GM23338 (cell line): ENCODE results near the gene PCK2. TPM values are rescaled to one million over a fixed set of nuclear protein-coding genes. Genes with fewer than 3 reads are reported as not detected.
A peak's percentile ranks its signal among the peaks of the same experiment; 100 is the strongest.

ENCODE experiments used
- ATAC-seq: fragments of 200-7000 bp; cut with Tn5 transposase; 3 replicates; pipeline ENCODE4 v1.9.1; 2020
- DNase-seq: peaks from one replicate; pipeline ENCODE4 v3.0.0-alpha.2; 2015; ENCODE audit warnings: low spot score
- H2AFZ ChIP-seq: fragments of 200-600 bp; sonication (generic); 2 replicates; pipeline ENCODE4 v1.8.0; 2016; ENCODE audit warnings: antibody characterized with exemption, mild to moderate bottlenecking, moderate library complexity
- H3F3A ChIP-seq: fragments of 200-600 bp; sonication (generic); replicated peaks from 2 replicates; pipeline ENCODE4 v1.8.0; 2017; ENCODE audit warnings: antibody characterized with exemption, mixed run types, low read depth
- H3K27ac ChIP-seq: fragments of 200-600 bp; sonication (generic); 2 replicates; pipeline ENCODE4 v1.6.1; 2016; ENCODE audit warnings: low read depth
- H3K27me3 ChIP-seq: fragments of 200-600 bp; sonication (generic); 2 replicates; pipeline ENCODE4 v1.8.0; 2016; ENCODE audit warnings: mild to moderate bottlenecking, mixed run types, moderate library complexity; ENCODE audit not compliant: insufficient read depth
- H3K36me3 ChIP-seq: fragments of 200-600 bp; sonication (generic); 2 replicates; pipeline ENCODE4 v1.8.0; 2016; ENCODE audit warnings: mild to moderate bottlenecking; ENCODE audit not compliant: insufficient read depth
- H3K4me1 ChIP-seq: fragments of 200-600 bp; sonication (generic); 2 replicates; pipeline ENCODE4 v1.8.0; 2016; ENCODE audit warnings: mild to moderate bottlenecking, moderate library complexity; ENCODE audit not compliant: insufficient read depth
- H3K4me2 ChIP-seq: fragments of 200-600 bp; sonication (generic); 2 replicates; pipeline ENCODE4 v1.7.1; 2017; ENCODE audit warnings: mixed run types
- H3K4me3 ChIP-seq: fragments of 200-600 bp; sonication (generic); 2 replicates; pipeline ENCODE4 v1.6.1; 2016; ENCODE audit warnings: mixed run types
- H3K79me2 ChIP-seq: fragments of 200-600 bp; sonication (generic); replicated peaks from 2 replicates; pipeline ENCODE4 v1.8.0; 2017; ENCODE audit warnings: mild to moderate bottlenecking; ENCODE audit not compliant: insufficient read depth
- H3K9me2 ChIP-seq: fragments of 200-600 bp; sonication (generic); 2 replicates; pipeline ENCODE4 v1.8.0; 2017; ENCODE audit not compliant: insufficient read depth
- H4K20me1 ChIP-seq: fragments of 200-600 bp; sonication (generic); replicated peaks from 2 replicates; pipeline ENCODE4 v1.8.0; 2017; ENCODE audit warnings: mild to moderate bottlenecking; ENCODE audit not compliant: insufficient read depth
- H3K27ac Mint-ChIP-seq: 2 replicates; pipeline ENCODE4 v1.8.0; 2020; ENCODE audit warnings: inconsistent platforms, mild to moderate bottlenecking, moderate library complexity, mixed read lengths
- H3K27me3 Mint-ChIP-seq: 3 replicates; pipeline ENCODE4 v1.8.0; 2022; ENCODE audit warnings: low read depth, mild to moderate bottlenecking, moderate library complexity, mixed read lengths, inconsistent platforms; ENCODE audit not compliant: insufficient read depth, poor library complexity
- H3K36me3 Mint-ChIP-seq: 3 replicates; pipeline ENCODE4 v1.8.0; 2021; ENCODE audit warnings: low read depth, mild to moderate bottlenecking, inconsistent platforms, moderate library complexity, mixed read lengths
- H3K4me1 Mint-ChIP-seq: 3 replicates; pipeline ENCODE4 v1.8.0; 2020; ENCODE audit warnings: mild to moderate bottlenecking, inconsistent platforms, mixed read lengths
- H3K4me3 Mint-ChIP-seq: 3 replicates; pipeline ENCODE4 v1.8.0; 2021; ENCODE audit warnings: moderate library complexity, mild to moderate bottlenecking, inconsistent platforms, mixed read lengths
- H3K9me3 Mint-ChIP-seq: 3 replicates; pipeline ENCODE4 v1.8.0; 2020; ENCODE audit warnings: moderate library complexity, mild to moderate bottlenecking, inconsistent platforms, mixed read lengths
- CREB1 ChIP-seq: fragments of 250-450 bp; sonication (Bioruptor Pico); IDR thresholded peaks from 2 replicates; pipeline ENCODE4 v1.5.0; 2020; ENCODE audit warnings: low read depth, mild to moderate bottlenecking, moderate library complexity
- ETS1 ChIP-seq: IDR thresholded peaks from 2 replicates; pipeline ENCODE4 v1.6.1; 2016; ENCODE audit warnings: antibody characterized with exemption
- EZH2 ChIP-seq: fragments of 200-600 bp; sonication (generic); IDR thresholded peaks from one replicate; pipeline ENCODE4 v1.8.0; 2017; ENCODE audit warnings: antibody characterized with exemption, mild to moderate bottlenecking, low read depth; ENCODE audit not compliant: unreplicated experiment
- JUNB ChIP-seq: IDR thresholded peaks from one replicate; pipeline ENCODE4 v1.6.1; 2016; ENCODE audit warnings: antibody characterized with exemption; ENCODE audit not compliant: unreplicated experiment
- POLR2AphosphoS5 ChIP-seq: IDR thresholded peaks from 2 replicates; pipeline ENCODE4 v1.6.1; 2016; ENCODE audit warnings: antibody characterized with exemption, low read depth
- ZNF331 ChIP-seq: fragments of 250-450 bp; sonication (Bioruptor Pico); IDR thresholded peaks from 2 replicates; pipeline ENCODE4 v1.5.0; 2020; ENCODE audit warnings: low read depth, mild to moderate bottlenecking, moderate library complexity
- ZNF462 ChIP-seq: fragments of 250-450 bp; sonication (Bioruptor Pico); IDR thresholded peaks from 2 replicates; pipeline ENCODE4 v1.5.0; 2020; ENCODE audit warnings: mild to moderate bottlenecking, moderate library complexity
- polyA plus RNA-seq: library from polyadenylated mRNA; unstranded; fragments of >200 nt; fragmentation: Nextera tagmentation; extraction: Ambion mirVana; gene quantifications from 2 replicates; pipeline ENCODE4 v1.2.1, GENCODE V29; 2016
- total RNA-seq: library from RNA; depleted of rRNA; stranded (reverse); fragments of >200 nt; shearing (Covaris generic); gene quantifications from 2 replicates; pipeline ENCODE4 v1.2.3, GENCODE V29; 2014

The PCK2 gene
- total and polyA plus RNA-seq, 2 experiments from 2014 or later = 53.5 to 103 TPM

GRCh38 chr14:24123424-24124417 is 29.6 kb downstream of the PCK2 start:
- Histone ChIP-seq H2AFZ (no peak overlapping the region), H3K79me2 (no peaks in the 10 kb centered on the region), H3K4me2 (no peak overlapping the region), H3K36me3 (peaks cover 13% of the 10 kb centered on the region; the same call in 1 of the 2 replicates), H3K4me3 (no peak overlapping the region), H3F3A (no peaks in the 10 kb centered on the region), H3K27ac (no peak overlapping the region), H3K4me1 (no peaks in the 10 kb centered on the region), H3K27me3 (no peaks in the 10 kb centered on the region), H3K9me2 (no peaks in the 10 kb centered on the region), H4K20me1 (no peaks in the 10 kb centered on the region; the same call in 1 of the 2 replicates)
- TF ChIP-seq ETS1 = no peak
- no peak for TF ChIP-seq JUNB
- DNase-seq = no peak
- Mint-ChIP-seq H3K27me3 (no peaks in the 10 kb centered on the region), H3K4me1 (no peaks in the 10 kb centered on the region), H3K27ac (no peak overlapping the region), H3K9me3 (no peaks in the 10 kb centered on the region), H3K36me3 (peaks cover 41% of the 10 kb centered on the region), H3K4me3 (no peak overlapping the region)
- peak; percentile 44 for ATAC-seq

GRCh38 chr14:24126939-24127338 is 32.8 kb downstream of the PCK2 start:
- Histone ChIP-seq H3K27me3 (no peaks in the 10 kb centered on the region), H3F3A (peaks cover 7% of the 10 kb centered on the region; the same call in 1 of the 2 replicates), H4K20me1 (no peaks in the 10 kb centered on the region; the same call in 1 of the 2 replicates), H3K4me2 (no peak overlapping the region), H3K27ac (no peak overlapping the region), H3K9me2 (no peaks in the 10 kb centered on the region), H3K79me2 (no peaks in the 10 kb centered on the region), H3K4me1 (0 out of 2 replicates have a peak, but pooled peaks cover 4% of the 10 kb centered on the region), H3K4me3 (no peak overlapping the region), H3K36me3 (0 out of 2 replicates have a peak, but pooled peaks cover 3% of the 10 kb centered on the region), H2AFZ (no peak overlapping the region)
- TF ChIP-seq ETS1 = no peak
- no peak for TF ChIP-seq JUNB
- TF ChIP-seq ZNF462 (CRISPR knock-in tag) = no peak
- TF ChIP-seq EZH2 = no peak
- no peak for TF ChIP-seq ZNF331
- TF ChIP-seq POLR2AphosphoS5 = no peak
- TF ChIP-seq CREB1 (CRISPR knock-in tag) = no peak
- Mint-ChIP-seq H3K4me3 (no peak overlapping the region), H3K27ac (no peak overlapping the region), H3K27me3 (peaks cover 5% of the 10 kb centered on the region), H3K36me3 (peaks cover 16% of the 10 kb centered on the region), H3K4me1 (peaks cover 4% of the 10 kb centered on the region), H3K9me3 (no peaks in the 10 kb centered on the region)
- DNase-seq = no peak
- no peak for ATAC-seq
